Measurements from ENCODE around the gene ABLIM3.

GRCh38 chr5:149156435-149157083 is 15.3 kb downstream of the ABLIM3 start:
- TF ChIP-seq CTBP1 (IDR thresholded peaks at IDR 0.05; ENCODE audit: borderline replicate concordance) (no peak), FOXM1 (IDR thresholded peaks at IDR 0.05; ENCODE audit: borderline replicate concordance) (no peak), ARNT (IDR thresholded peaks at IDR 0.05) (no peak), ELF4 (IDR thresholded peaks at IDR 0.05) (no peak), TARDBP (IDR thresholded peaks at IDR 0.05) (no peak), HDGF (IDR thresholded peaks at IDR 0.05; ENCODE audit: borderline replicate concordance) (no peak), BHLHE40 (IDR thresholded peaks at IDR 0.05; ENCODE audit: borderline replicate concordance) (no peak), SP1 (IDR thresholded peaks at IDR 0.05) (no peak), FOXK2 (IDR thresholded peaks at IDR 0.05) (no peak), FOXA1 (IDR thresholded peaks at IDR 0.05) (no peak), SUZ12 (IDR thresholded peaks at IDR 0.05) (no peak)
- TF ChIP-seq, protein P1, sequence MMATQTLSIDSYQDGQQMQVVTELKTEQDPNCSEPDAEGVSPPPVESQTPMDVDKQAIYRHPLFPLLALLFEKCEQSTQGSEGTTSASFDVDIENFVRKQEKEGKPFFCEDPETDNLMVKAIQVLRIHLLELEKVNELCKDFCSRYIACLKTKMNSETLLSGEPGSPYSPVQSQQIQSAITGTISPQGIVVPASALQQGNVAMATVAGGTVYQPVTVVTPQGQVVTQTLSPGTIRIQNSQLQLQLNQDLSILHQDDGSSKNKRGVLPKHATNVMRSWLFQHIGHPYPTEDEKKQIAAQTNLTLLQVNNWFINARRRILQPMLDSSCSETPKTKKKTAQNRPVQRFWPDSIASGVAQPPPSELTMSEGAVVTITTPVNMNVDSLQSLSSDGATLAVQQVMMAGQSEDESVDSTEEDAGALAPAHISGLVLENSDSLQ (IDR thresholded peaks at IDR 0.05) = no peak
